Activated naive CD4-positive, alpha-beta T cell treated with anti-CD3 and anti-CD28 coated beads for 36 hours (primary cell): Measurements from ENCODE around the gene SSBP1. TPM values are rescaled to one million over a fixed set of nuclear protein-coding genes. Genes with fewer than 3 reads are reported as not detected.
A peak's percentile ranks its signal among the peaks of the same experiment; 100 is the strongest.
"Not testable (repeated sequence)": the region's sequence is repeated elsewhere in the genome, so short reads cannot be mapped to it uniquely, and the experiment has no call there.

Experiments used
- CTCF ChIA-PET: fragments of 350-600 bp; sonication (Branson Sonifier 250); formaldehyde crosslinking; loops from one replicate; lab custom pipeline; 2021; ENCODE audit warnings: antibody characterized with exemption; lab: Charles Lee
- DNase-seq: peaks from one replicate; pipeline ENCODE4 v3.0.0-alpha.2; 2020
- H3K27ac Mint-ChIP-seq: one replicate; pipeline ENCODE4 v1.8.0; 2021; ENCODE audit warnings: mild to moderate bottlenecking, mixed read lengths
- H3K27me3 Mint-ChIP-seq: one replicate; pipeline ENCODE4 v1.8.0; 2021; ENCODE audit warnings: low read depth, mixed read lengths
- H3K36me3 Mint-ChIP-seq: one replicate; pipeline ENCODE4 v1.8.0; 2021; ENCODE audit warnings: low read depth, mixed read lengths
- H3K4me1 Mint-ChIP-seq: one replicate; pipeline ENCODE4 v1.8.0; 2021; ENCODE audit warnings: low read depth, mixed read lengths
- H3K4me3 Mint-ChIP-seq: one replicate; pipeline ENCODE4 v1.8.0; 2021; ENCODE audit warnings: mild to moderate bottlenecking, moderate library complexity, mixed read lengths
- H3K9me3 Mint-ChIP-seq: one replicate; pipeline ENCODE4 v1.8.0; 2021; ENCODE audit warnings: mixed read lengths
- intact Hi-C: fragments of 100-400 bp; cut with micrococcal nuclease; formaldehyde crosslinking; loops from one replicate; pipeline ENCODE4 v1.15.1; 2023
- total RNA-seq, 2 experiments: library from RNA; stranded (reverse); gene quantifications; one replicate each; pipeline ENCODE4 v1.2.3, GENCODE V29; 2021

Gene SSBP1
- total RNA-seq, 2 experiments from 2014 or later, result 202 to 230 TPM

DNA sequence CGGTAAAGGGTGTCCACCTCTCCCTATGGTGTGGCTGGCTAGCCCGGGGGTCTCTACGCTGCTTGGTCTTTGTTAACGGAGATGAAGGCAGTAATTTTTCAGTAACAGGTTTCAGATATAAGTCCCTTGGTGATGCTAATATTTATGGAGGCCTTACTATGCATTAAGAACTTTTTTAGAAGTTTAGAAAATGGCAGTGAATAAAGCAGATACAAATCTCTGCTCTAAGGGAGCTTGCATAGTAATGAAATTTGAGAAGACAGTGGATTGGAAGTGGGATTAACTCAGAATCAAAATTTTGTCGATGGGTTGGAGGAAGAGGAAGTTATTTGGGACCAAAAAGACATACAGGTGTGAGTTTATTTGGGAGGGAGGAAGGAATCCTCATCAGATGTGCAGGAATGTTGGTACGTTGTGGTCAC is 445 bp downstream of the SSBP1 start:
- H3K4me1 Mint-ChIP-seq, result peaks cover 40% of the 10 kb centered on the region
- H3K9me3 Mint-ChIP-seq, result no peaks in the 10 kb centered on the region
- CTCF ChIA-PET, result interaction anchor here (0.6 to 6.1 kb wide), 18 partner anchors 9 to 185 kb away, joined by 3 to 52 read pairs (median 4); partner anchors contain the start of gene WEE2
- H3K36me3 Mint-ChIP-seq, result peaks cover 34% of the 10 kb centered on the region
- DNase-seq, result no peak
- intact Hi-C loops, result loop anchor here (1.0 to 10.0 kb wide), 15 partner anchors 37 to 1642 kb away; partner anchors contain the start of genes AGK, BRAF, MRPS33 and NDUFB2
- H3K27me3 Mint-ChIP-seq, result no peaks in the 10 kb centered on the region
- H3K27ac Mint-ChIP-seq, result peak overlapping the region; percentile 96
- peak overlapping the region; percentile 90 for H3K4me3 Mint-ChIP-seq

DNA sequence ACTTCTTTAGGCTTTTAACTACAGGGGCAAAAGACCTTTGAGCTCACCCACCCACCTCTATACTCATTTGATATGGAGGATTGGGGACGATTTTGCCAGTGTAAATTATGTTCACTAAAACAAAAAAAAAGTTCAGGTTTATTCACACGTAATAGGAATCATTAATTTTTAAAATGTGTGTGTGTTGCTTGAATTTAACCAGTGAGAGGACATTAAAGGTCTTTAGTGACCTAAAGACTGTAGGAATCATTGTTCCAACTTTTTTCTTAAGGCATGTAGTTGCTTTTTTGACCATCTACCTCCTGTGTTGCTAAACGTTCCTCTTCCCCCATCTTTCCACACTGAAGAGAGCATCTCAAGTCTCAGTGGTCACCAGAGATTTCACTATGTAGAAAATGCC is 1.1 kb downstream of the SSBP1 start:
- intact Hi-C loops, result loop anchor here (2.0 to 10.0 kb wide), 6 partner anchors 566 to 1642 kb away; partner anchors contain the start of genes NDUFB2, TMEM178B and ZYX
- Mint-ChIP-seq H3K9me3 (no peaks in the 10 kb centered on the region), H3K27ac (peak overlapping the region; percentile 96), H3K36me3 (peaks cover 40% of the 10 kb centered on the region), H3K27me3 (no peaks in the 10 kb centered on the region), H3K4me1 (peaks cover 45% of the 10 kb centered on the region), H3K4me3 (peak overlapping the region; percentile 90)
- CTCF ChIA-PET, result interaction anchor here (0.7 to 6.1 kb wide), 7 partner anchors 11 to 88 kb away, joined by 3 to 52 read pairs (median 3); no protein-coding TSS in a partner anchor
- no peak for DNase-seq

DNA sequence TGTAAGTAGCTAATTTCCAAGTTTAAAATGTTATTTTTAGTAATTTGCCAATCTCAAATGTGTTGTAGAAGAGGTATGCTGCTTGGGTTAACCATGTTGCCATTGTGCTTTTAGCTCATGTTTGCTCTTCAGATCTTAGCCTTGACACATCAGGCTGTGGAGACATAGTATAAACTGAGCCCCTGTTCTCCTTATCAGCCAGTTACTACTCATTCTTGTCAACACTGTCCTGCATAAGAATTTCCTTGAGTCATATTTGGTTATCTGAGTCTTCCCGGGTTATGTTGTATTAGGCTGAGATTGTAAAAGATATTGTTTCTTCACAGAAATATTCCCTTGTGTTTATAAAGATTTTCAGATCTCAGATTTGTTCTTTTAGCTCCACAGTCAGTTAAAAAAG is 4.1 kb downstream of the SSBP1 start:
- Mint-ChIP-seq H3K4me3 (no peak overlapping the region), H3K27ac (no peak overlapping the region), H3K4me1 (peaks cover 46% of the 10 kb centered on the region), H3K36me3 (peaks cover 54% of the 10 kb centered on the region), H3K9me3 (no peaks in the 10 kb centered on the region), H3K27me3 (no peaks in the 10 kb centered on the region)
- intact Hi-C loops, result no loop called here
- no peak for DNase-seq
- CTCF ChIA-PET, result interaction anchor here (0.6 to 1.4 kb wide), 8 partner anchors 12 to 675 kb away, joined by 3 read pairs; no protein-coding TSS in a partner anchor

DNA sequence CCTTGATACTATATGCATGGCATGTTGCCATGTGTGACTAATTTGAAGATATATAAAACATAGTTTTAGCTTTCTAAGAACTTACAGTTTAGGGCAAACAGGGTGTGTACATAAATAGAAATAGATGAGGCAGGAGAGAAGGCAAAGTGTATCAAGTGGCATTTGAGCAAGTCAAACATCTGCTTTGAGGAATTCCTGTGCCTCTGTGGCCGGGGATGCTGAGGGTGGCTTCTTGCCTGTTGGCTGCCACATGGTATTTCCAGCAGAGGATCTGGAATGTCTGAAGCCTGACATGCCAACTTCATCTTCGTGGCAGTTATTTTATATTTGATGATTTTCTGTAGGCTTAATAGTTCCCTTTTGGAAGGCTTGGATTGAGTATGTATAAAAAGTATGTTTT is 6.0 kb downstream of the SSBP1 start:
- no peak for DNase-seq
- peaks cover 45% of the 10 kb centered on the region for H3K4me1 Mint-ChIP-seq
- intact Hi-C loops, result no loop called here
- CTCF ChIA-PET, result interaction anchor here (1.2 kb wide), 1 partner anchor 10 kb away, joined by 3 read pairs; no protein-coding TSS in a partner anchor
- no peak overlapping the region for H3K4me3 Mint-ChIP-seq
- H3K27me3 Mint-ChIP-seq, result no peaks in the 10 kb centered on the region
- H3K27ac Mint-ChIP-seq, result no peak overlapping the region
- H3K36me3 Mint-ChIP-seq, result peaks cover 56% of the 10 kb centered on the region
- H3K9me3 Mint-ChIP-seq, result no peaks in the 10 kb centered on the region

DNA sequence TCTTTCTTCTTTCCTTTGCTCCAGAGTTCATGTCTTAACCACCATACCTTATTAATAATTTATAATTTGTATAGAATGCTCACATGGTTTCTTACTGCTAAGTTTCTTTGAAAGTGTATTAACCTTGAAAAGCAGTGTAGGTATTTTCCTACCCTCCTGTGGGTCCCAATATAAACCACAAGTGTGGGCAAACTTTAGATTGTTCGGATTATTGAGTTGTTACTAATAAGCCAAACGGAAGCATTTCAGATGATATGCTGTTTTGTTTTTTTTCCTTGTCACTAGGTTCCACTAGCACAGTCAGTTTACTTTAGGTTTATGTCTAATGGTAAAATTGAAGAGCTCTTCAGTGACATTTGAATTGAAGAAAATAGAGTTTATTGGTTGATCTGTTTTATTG is 10.2 kb downstream of the SSBP1 start:
- H3K36me3 Mint-ChIP-seq, result peaks cover 71% of the 10 kb centered on the region
- H3K27me3 Mint-ChIP-seq, result no peaks in the 10 kb centered on the region
- no peak overlapping the region for H3K4me3 Mint-ChIP-seq
- intact Hi-C loops, result no loop called here
- CTCF ChIA-PET, result interaction anchor here (0.6 kb wide), 1 partner anchor 17 kb away, joined by 4 read pairs; no protein-coding TSS in a partner anchor
- peaks cover 9% of the 10 kb centered on the region for H3K4me1 Mint-ChIP-seq
- peaks cover 16% of the 10 kb centered on the region for H3K9me3 Mint-ChIP-seq
- DNase-seq, result no peak
- no peak overlapping the region for H3K27ac Mint-ChIP-seq

DNA sequence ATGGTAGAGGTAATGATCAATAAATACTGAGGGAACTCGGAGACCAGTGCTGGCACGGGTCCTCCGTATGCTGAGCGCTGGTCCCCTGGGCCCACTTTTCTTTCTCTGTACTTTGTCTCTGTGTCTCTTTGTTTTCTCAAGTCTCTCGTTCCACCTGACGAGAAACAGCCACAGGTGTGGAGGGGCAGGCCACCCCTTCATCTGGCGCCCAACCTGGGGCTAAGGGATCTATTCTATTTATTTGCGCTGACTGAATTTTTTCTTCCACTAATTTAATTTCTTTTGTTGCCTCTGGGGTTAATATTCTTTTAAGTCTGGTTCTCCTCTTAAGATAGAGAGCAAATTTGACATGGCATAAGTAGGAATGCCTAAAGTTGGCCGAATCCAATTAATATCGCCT is 13.7 kb downstream of the SSBP1 start:
- H3K4me3 Mint-ChIP-seq, CTCF ChIA-PET, H3K4me1 Mint-ChIP-seq, H3K27ac Mint-ChIP-seq, intact Hi-C loops, DNase-seq, H3K27me3 Mint-ChIP-seq: not testable (repeated sequence)
- Mint-ChIP-seq H3K9me3 (peaks cover 16% of the 10 kb centered on the region), H3K36me3 (peaks cover 71% of the 10 kb centered on the region)

DNA sequence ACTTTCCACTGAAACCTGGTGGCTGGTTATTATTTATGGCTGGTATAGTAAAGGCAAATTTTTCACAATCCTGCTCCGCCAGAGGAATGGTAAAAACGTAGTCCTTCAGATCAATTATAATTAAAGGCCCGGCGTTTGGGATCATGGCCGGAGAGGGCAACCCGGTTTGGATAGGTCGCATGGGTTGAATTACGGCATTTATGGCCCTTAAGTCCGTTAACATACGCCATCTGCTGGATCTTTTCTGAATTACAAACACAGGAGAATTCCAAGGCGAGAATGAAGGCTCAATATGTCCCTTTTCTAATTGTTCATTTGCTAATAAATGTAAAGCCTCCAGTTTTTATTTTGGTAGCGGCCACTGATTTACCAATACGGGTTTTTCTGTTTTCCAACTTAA is 14.5 kb downstream of the SSBP1 start:
- Mint-ChIP-seq H3K4me3 (no peak overlapping the region), H3K4me1 (no peaks in the 10 kb centered on the region), H3K27ac (no peak overlapping the region), H3K36me3 (peaks cover 74% of the 10 kb centered on the region), H3K27me3 (no peaks in the 10 kb centered on the region), H3K9me3 (peaks cover 16% of the 10 kb centered on the region)
- intact Hi-C loops, result no loop called here
- no peak for DNase-seq
- CTCF ChIA-PET, result no interaction called here

DNA sequence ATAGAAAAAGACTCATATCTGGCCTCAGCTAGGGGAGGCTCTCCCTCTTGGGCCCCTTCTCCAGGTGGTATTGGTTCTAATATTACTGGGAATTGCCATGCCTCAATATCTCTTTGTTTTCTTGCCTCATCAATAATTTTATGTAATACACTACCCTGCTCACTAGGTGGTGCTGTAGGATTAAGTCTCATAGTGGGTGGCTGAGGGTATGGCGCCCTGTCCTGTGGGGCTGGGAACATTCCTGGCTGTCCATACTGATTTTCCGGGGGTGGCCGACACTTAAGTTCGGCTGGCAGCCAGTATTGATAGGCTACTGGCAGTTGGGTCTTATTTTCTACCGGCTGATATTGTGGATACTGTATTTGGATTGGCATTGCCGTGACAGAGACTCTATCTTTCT is 16.8 kb downstream of the SSBP1 start:
- no peak for DNase-seq
- Mint-ChIP-seq H3K36me3 (peaks cover 74% of the 10 kb centered on the region), H3K27ac (no peak overlapping the region), H3K4me3 (no peak overlapping the region), H3K27me3 (no peaks in the 10 kb centered on the region), H3K9me3 (peaks cover 16% of the 10 kb centered on the region), H3K4me1 (no peaks in the 10 kb centered on the region)
- CTCF ChIA-PET, result interaction anchor here (0.8 to 1.3 kb wide), 7 partner anchors 10 to 221 kb away, joined by 3 to 4 read pairs (median 3); no protein-coding TSS in a partner anchor
- intact Hi-C loops, result loop anchor here (5.0 kb wide), 1 partner anchor 222 kb away; no protein-coding TSS in a partner anchor

DNA sequence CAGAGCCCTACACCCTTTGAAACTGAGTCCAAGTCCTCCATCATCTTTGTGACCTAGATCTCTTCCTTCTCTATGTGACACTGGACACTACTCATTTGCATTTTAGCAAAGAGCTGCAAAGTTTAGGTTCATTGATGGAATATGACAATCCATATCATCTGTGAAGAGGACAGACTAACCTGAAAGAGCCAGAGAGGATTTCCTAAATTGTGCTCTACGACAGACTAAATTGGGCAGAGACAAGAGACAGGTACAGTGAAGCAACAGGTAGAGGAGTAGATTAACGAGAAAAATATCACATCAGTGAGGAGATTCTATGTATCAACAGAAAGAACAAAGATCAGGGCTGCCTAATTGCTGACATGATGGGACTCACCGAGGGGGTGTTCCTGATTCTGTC is 25.6 kb downstream of the SSBP1 start, which contains the start of gene TAS2R3:
TSS of gene TAS2R3 (plus strand) at position 301 of the 400 bp plus-strand sequence. CDS start at position 363, 62 bp downstream.
- no peaks in the 10 kb centered on the region for H3K27me3 Mint-ChIP-seq
- H3K4me1 Mint-ChIP-seq, result no peaks in the 10 kb centered on the region
- H3K4me3 Mint-ChIP-seq, result no peak within 1 kb of the TSS
- DNase-seq, result no peak
- peaks cover 2% of the 10 kb centered on the region for H3K9me3 Mint-ChIP-seq
- H3K36me3 Mint-ChIP-seq, result peaks cover 46% of the 10 kb centered on the region
- no peak within 1 kb of the TSS for H3K27ac Mint-ChIP-seq
- intact Hi-C loops, result no loop called here
- CTCF ChIA-PET, result interaction anchor here (1.2 kb wide), 1 partner anchor 21 kb away, joined by 5 read pairs; no protein-coding TSS in a partner anchor

DNA sequence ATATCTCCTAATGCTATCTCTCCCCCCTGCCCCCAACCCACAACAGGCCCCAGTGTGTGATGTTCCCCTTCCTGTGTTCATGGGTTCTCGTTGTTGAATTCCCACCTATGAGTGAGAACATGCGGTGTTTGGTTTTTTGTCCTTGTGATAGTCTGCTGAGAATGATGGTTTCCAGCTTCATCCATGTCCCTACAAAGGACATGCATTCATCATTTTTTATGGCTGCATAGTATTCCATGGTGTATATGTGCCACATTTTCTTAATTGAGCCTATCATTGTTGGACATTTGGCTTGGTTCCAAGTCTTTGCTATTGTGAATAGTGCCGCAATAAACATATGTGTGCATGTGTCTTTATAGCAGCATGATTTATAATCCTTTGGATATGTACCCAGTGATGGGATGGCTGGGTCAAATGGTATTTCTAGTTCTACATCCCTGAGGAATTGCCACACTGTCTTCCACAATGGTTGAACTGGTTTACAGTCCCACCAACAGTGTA is 32.0 kb downstream of the SSBP1 start:
- H3K4me3 Mint-ChIP-seq, intact Hi-C loops, H3K9me3 Mint-ChIP-seq, H3K27ac Mint-ChIP-seq, CTCF ChIA-PET, DNase-seq, H3K27me3 Mint-ChIP-seq, H3K4me1 Mint-ChIP-seq: not testable (repeated sequence)
- peaks cover 56% of the 10 kb centered on the region for H3K36me3 Mint-ChIP-seq

DNA sequence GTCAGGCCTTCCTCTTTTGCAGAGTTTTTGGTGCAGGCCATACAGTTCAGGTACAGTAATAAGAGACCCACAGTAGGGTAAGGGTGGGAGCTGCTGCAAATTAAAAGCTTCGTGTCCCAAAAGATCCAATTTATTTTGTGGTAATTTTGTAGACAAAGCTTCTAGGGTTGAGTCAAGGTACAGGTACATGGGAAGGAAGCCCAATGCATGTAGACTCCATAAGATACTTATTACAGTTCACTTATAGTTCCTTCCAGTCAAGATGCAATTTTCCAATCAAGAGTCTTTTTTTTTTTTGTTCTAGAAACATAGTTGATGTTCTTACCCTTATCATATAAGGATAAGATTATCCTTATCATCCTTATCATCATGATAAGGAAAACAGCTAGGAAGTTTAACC is 38.2 kb downstream of the SSBP1 start, which contains the start of gene TAS2R4:
TSS of gene TAS2R4 (plus strand) at position 301 of the 400 bp plus-strand sequence. CDS start 1,815 bp downstream, outside the sequence.
- intact Hi-C loops, result no loop called here
- H3K27ac Mint-ChIP-seq, result no peak within 1 kb of the TSS
- CTCF ChIA-PET, result interaction anchor here (1.9 kb wide), 1 partner anchor 9 kb away, joined by 8 read pairs; no protein-coding TSS in a partner anchor

DNA sequence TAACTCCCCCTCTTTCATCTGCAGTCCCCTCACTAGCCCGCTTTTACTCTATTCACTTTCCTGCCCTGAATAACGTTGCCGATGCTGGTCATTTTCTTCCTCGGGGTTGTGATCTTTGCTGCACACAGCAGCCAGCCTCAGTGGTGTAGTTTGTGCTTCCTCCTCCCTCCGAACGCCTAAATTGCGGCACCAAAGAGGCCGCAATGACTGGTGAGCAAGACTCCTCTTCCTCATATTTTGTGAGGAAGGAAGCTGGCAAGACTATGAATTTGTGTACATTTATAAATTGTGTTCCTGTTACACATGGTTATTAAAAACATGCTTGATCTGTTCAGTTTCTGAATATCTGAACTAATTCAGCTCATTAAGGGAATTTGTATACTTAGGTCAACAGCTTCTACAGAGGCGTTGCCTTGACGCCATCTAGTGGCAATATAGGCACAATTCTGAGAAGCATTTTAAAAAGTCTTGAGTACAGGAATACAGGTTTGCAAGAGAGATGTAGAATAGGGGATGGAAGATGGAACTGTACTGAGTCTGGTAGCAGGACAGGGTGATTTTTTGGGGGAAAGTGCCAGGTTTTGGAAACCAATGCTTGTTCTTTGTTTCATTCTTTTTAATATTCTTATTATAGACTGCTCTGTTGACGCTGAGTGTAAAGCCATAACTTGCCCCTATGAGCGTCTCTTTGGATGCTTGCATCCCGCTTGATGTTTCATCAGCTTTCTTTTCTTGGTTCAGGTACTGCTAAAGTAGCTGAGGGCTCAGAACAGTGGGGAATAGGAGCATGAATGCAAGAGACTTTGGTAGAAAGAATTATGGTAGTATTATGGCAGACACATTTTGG is 47.8 kb downstream of the SSBP1 start:
- H3K4me3 Mint-ChIP-seq, result no peak overlapping the region
- intact Hi-C loops, result loop anchor here (1.0 kb wide), 1 partner anchor 132 kb away; no protein-coding TSS in a partner anchor
- no peak overlapping the region for H3K27ac Mint-ChIP-seq
- H3K4me1 Mint-ChIP-seq, result no peaks in the 10 kb centered on the region
- no peaks in the 10 kb centered on the region for H3K27me3 Mint-ChIP-seq
- no peaks in the 10 kb centered on the region for H3K9me3 Mint-ChIP-seq
- H3K36me3 Mint-ChIP-seq, result peaks cover 12% of the 10 kb centered on the region
- CTCF ChIA-PET, result interaction anchor here (0.6 to 3.6 kb wide), 24 partner anchors 9 to 500 kb away, joined by 3 to 36 read pairs (median 3); partner anchors contain the start of gene TAS2R4
- peak; percentile 33 for DNase-seq

More for the DNA sequence above, 38.2 kb downstream of the SSBP1 start, which contains the start of gene TAS2R4:
- Mint-ChIP-seq H3K4me1 (peaks cover 2% of the 10 kb centered on the region), H3K9me3 (no peaks in the 10 kb centered on the region), H3K27me3 (no peaks in the 10 kb centered on the region), H3K4me3 (no peak within 1 kb of the TSS), H3K36me3 (peaks cover 46% of the 10 kb centered on the region)
- DNase-seq, result no peak
